22Rv1 (cell line): ENCODE data around the gene LARP1.

Experiments
- CTCF ChIP-seq: fragments of 450-650 bp; IDR thresholded peaks from 2 replicates; pipeline ENCODE4 v1.5.1; 2017; ENCODE audit warnings: mild to moderate bottlenecking
- ZFX ChIP-seq: fragments of 450-650 bp; IDR thresholded peaks from 2 replicates; pipeline ENCODE4 v1.6.1; 2017; ENCODE audit warnings: antibody characterized with exemption, borderline replicate concordance

- TF ChIP-seq CTCF (no peak), ZFX (no peak)
These were observed 25.0 kb downstream of the LARP1 start for GRCh38 chr5:154780128-154780527.
